ENCODE data around the gene POR. TPM values are rescaled to one million over a fixed set of nuclear protein-coding genes. Genes with fewer than 3 reads are reported as not detected.

POR gene
- total RNA-seq, 2 donors from 2014 or later, result 76.3 to 88.8 TPM

GRCh38 chr7:75909521-75910132 lies 5.3 kb upstream of the POR start:
- no peak for DNase-seq (ENCODE audit: low spot score)
- intact Hi-C loops (cut with DNase I), result loop anchor here (5.0 to 10.0 kb wide), 2 partner anchors 55 to 1337 kb away; no protein-coding TSS in a partner anchor

- intact Hi-C loops (cut with DNase I), result loop anchor here (5.0 to 10.0 kb wide), 2 partner anchors 54 to 1339 kb away; no protein-coding TSS in a partner anchor
Observed at GRCh38 chr7:75911186-75911585, 3.8 kb upstream of the POR start.

GRCh38 chr7:75913437-75913836 lies 1.5 kb upstream of the POR start:
- intact Hi-C loops (cut with DNase I), result loop anchor here (5.0 to 10.0 kb wide), 2 partner anchors 51 to 1341 kb away; no protein-coding TSS in a partner anchor
- DNase-seq (ENCODE audit: low spot score), result no peak

More at GRCh38 chr7:75911186-75911585, 3.8 kb upstream of the POR start:
- DNase-seq (ENCODE audit: low spot score), result peak; percentile 52

GRCh38 chr7:75914169-75914654 lies 743 bp upstream of the POR start:
- intact Hi-C loops (cut with DNase I), result loop anchor here (5.0 to 10.0 kb wide), 2 partner anchors 51 to 1342 kb away; no protein-coding TSS in a partner anchor
- DNase-seq (ENCODE audit: low spot score), result peak; percentile 81

- DNase-seq (ENCODE audit: low spot score), result peak; percentile 30
- intact Hi-C loops (cut with DNase I), result loop anchor here in 1 of 2 donors (10.0 kb wide), 1 partner anchor 49 kb away; no protein-coding TSS in a partner anchor
Observed at GRCh38 chr7:75915416-75916156, 631 bp downstream of the POR start.

GRCh38 chr7:75916259-75916658 lies 1.3 kb downstream of the POR start:
- no peak for DNase-seq (ENCODE audit: low spot score)
- intact Hi-C loops (cut with DNase I), result loop anchor here in 1 of 2 donors (10.0 kb wide), 1 partner anchor 49 kb away; no protein-coding TSS in a partner anchor

GRCh38 chr7:75916685-75917634 lies 2.0 kb downstream of the POR start:
- peak; percentile 20 for DNase-seq (ENCODE audit: low spot score)
- intact Hi-C loops (cut with DNase I), result loop anchor here in 1 of 2 donors (10.0 kb wide), 1 partner anchor 48 kb away; no protein-coding TSS in a partner anchor

- DNase-seq (ENCODE audit: low spot score), result no peak
- intact Hi-C loops (cut with DNase I), result no loop called here
Observed at GRCh38 chr7:75920431-75921161, 5.6 kb downstream of the POR start.

- intact Hi-C loops (cut with DNase I), result no loop called here
Observed at GRCh38 chr7:75921479-75921878, 6.5 kb downstream of the POR start.

GRCh38 chr7:75922966-75923603 lies 8.1 kb downstream of the POR start:
- intact Hi-C loops (cut with DNase I), result no loop called here
- no peak for DNase-seq (ENCODE audit: low spot score)

More at GRCh38 chr7:75921479-75921878, 6.5 kb downstream of the POR start:
- no peak for DNase-seq (ENCODE audit: low spot score)

GRCh38 chr7:75924256-75924655 lies 9.3 kb downstream of the POR start:
- intact Hi-C loops (cut with DNase I), result no loop called here
- no peak for DNase-seq (ENCODE audit: low spot score)

GRCh38 chr7:75924889-75925288 lies 9.9 kb downstream of the POR start:
- intact Hi-C loops (cut with DNase I), result no loop called here
- no peak for DNase-seq (ENCODE audit: low spot score)

GRCh38 chr7:75925717-75926435 lies 10.9 kb downstream of the POR start:
- no peak for DNase-seq (ENCODE audit: low spot score)
- intact Hi-C loops (cut with DNase I), result no loop called here

- intact Hi-C loops (cut with DNase I), result no loop called here
- DNase-seq (ENCODE audit: low spot score), result no peak
Observed at GRCh38 chr7:75928568-75928914, 13.6 kb downstream of the POR start.

GRCh38 chr7:75931680-75932079 lies 16.7 kb downstream of the POR start:
- no peak for DNase-seq (ENCODE audit: low spot score)
- intact Hi-C loops (cut with DNase I), result no loop called here

- intact Hi-C loops (cut with DNase I), result loop anchor here in 1 of 2 donors (5.0 kb wide), 1 partner anchor 1294 kb away; no protein-coding TSS in a partner anchor
- DNase-seq (ENCODE audit: low spot score), result peak; percentile 89
Observed at GRCh38 chr7:75937958-75938786, 23.2 kb downstream of the POR start.
